Globus pallidus (tissue), 1 donor: ENCODE results near the gene C3orf18.

Source experiments
- DNase-seq: peaks from one replicate; pipeline ENCODE4 v3.0.0-alpha.2; 2015; ENCODE audit warnings: low spot score

Gene C3orf18

GRCh38 chr3:50603261-50604109, 35.9 kb upstream of the C3orf18 start:
- DNase-seq: no peak

GRCh38 chr3:50602595-50603191, 35.1 kb upstream of the C3orf18 start:
- no peak for DNase-seq

DNA sequence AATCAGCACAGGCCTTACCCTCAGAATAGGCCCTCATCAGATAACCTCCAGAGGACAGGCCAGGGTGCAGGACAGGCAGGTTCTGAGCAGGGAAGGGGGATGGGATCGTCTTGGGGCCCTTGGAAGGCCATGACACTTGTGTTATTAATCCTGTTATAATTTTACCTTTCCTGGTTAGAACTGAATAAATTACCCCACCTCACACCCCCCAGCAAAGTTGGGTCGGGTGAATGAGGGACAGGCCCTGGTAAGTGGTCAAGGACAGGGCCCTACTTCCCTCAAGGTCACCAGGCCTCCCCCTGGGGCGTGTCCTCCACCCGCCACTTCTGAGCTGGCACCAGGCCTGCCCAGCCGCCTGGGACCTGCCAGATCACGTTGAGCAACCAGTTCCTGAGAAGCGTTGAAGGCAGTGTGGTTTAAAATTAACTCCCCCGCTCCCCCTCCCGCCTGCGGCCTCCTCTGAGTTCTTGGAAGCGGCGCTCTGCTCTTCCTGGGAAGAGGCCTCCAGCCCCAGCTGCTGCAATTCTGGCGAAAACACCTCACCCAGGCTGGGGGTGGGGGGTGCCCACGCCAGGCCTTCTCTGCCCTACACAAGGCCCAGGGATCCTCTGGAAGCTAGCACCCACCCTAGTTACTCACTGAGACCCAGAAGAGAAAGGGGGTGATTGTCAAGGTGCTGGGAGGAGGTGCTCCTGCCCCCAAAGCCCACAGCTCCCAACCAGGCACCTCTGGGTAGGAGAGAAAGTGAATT, 33.5 kb upstream of the C3orf18 start:
- peak; percentile 58 for DNase-seq

DNA sequence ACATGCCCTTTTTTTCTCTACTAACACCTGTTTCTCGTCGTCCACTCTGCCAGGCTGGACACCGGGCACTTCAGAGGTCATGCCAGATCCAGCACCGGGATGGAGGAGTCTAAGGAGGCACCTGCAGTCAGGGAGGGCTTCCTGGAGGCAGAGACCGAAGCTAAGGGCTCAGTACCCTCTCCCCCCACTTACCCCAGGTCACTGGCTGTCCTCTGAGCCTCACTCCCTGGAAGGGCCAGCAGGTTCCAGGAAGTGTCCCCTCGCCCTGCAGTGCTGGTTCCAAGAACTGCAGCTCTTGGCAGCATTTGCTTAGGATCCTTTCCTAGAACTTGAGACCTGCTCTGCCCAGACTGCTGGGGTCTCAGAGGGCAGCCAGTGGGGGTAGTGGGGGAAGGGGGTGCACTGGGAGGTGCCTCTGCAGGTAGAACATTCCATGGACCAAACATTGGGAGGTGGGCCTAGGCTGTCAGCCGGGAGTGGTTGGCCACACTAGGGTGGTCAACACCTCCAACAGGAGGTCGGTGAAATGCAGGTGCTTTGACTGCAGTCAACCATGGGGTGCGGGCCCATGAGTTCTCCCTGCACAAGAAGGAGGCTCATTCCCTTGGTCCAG, 32.7 kb upstream of the C3orf18 start:
- DNase-seq: no peak

DNA sequence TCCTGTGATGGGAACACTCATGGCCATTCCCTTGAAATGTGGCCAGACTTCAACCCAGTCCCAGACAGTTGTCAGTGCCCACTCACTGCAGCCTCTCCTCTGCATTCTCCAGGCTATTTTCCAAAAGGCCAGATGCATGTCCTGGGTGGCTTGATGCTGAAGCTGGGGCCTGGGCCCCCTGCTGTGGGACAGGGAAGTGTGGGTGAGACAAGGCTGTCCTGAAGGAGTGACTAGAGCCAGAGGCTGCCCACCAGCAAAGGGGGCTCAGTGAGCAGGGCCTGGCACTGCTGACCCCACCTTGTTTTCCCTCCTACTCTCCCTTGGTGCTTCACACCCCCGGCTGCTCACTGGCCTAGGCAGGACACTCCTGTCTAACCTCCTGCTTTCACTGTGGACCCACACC, 32.2 kb upstream of the C3orf18 start:
- DNase-seq: no peak

DNA sequence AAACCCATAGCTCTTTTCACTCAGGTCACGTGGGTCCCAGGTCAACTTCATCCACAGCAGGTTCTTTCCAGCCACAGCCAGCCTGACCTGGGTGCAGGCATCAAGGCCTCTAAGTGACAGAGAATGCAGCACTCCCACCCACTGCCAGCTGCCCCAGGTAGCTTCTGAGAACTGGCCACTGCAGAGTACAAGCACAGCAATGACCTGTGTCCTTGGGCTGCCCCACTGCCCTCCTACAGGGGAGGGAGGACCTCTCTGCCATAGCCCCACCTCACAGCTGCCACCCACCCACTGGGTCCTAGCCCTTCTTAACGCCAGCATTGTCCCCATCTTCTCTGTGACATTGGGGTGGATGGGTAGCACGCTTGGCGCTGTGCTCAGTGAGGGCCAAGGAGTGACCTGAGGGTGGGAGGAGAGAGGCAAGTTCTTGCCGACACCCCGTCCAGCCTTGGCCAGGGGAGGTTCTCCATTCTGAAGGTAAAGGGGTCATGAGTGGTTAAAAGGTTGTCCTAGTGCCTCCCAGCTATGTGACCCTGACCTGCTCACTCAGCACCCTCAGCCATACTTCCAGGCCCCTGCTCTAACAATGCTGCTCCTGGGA, 31.7 kb upstream of the C3orf18 start:
- no peak for DNase-seq

DNA sequence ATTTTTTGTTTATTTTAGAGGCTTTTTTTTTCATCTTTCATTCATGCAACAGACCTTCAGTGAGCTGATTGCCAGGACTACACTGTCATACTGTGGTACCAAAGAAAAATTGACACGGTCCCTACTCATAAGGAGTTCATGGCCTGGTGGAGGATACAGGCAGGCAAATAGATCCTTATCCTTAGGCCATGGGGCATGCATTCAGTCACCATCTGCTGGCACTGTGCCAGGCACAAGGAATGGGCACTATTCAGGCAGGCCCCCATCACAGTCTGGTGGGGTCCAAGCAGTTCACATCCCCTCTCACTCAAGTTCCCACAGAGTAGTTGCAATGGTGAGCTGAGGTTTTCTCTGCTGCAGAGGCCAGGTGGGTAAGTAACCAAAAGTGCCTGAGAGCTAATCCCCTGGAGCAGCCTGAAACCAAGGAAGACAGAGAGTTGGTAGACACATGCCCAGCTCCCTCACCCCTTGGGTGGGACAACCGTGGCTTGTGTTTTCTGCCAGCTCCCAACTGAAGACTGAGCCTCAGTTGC, 26.8 kb upstream of the C3orf18 start:
- no peak for DNase-seq

DNA sequence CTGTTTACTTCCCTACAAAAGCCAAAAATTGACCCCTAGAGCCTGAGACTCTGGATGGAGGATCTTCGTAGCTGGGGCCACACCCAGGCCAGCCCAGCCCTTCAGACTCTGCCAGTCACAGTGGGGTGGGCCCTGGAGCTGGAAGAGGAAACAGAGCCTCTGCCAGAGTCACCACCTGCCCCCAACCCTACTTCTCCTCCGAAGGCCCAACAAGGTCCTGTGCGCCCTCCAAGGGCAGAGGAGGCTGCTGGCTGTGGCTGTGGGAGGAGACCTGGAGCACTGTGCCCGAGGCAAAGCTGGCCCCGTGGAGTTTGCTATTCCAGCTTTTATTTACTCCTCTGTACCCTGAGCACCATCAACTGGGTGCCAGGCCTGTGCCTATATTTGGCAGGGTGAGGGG, 25.0 kb upstream of the C3orf18 start:
- DNase-seq: no peak

DNA sequence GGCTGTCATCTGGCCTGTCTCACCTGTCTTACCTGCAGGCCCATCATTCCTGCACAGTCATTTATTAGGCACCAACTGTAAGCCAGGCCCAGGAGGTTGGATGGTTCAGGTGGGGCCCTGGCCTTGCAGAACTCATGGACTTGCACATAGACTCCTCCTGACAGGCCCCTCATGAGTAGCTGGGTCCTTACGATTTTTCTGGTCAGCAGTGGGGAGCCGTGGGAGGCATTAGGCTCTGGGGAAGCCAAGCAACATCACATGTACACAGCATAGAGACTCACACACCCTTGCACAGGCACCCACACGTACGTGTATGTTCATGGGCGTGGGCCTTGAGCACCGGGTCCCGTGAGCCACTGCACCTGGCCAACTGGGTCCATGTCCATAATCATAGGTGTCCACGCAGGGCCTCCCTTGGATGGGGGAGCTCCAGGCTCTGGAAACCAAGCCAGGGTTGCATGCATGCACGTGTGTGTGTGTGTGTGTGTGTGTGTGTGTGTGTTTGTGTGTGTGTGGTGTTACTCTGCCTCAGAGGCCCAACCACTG, 23.7 kb upstream of the C3orf18 start:
- no peak for DNase-seq

- DNase-seq: no peak
These were observed 21.3 kb upstream of the C3orf18 start for GRCh38 chr3:50588759-50589433.

- no peak for DNase-seq
These were observed 20.5 kb upstream of the C3orf18 start for GRCh38 chr3:50587806-50588758.

GRCh38 chr3:50587373-50587772, 19.8 kb upstream of the C3orf18 start:
- no peak for DNase-seq

DNA sequence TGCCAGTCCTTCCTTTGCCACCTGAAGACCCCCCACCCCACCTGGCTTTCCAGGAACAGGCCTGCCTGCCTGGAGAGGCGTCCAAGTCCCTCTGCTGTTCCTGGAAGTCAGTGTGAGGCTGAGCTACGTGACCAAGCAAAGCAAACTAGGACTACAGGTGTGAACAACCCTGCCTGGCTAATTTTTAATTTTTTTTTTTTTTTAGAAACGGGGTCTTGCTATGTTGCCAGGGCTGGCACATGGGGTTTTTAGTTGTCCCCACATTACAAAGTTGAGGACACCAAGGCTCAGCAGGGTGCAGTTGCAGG, 19.2 kb upstream of the C3orf18 start:
- no peak for DNase-seq

GRCh38 chr3:50585919-50586762, 18.6 kb upstream of the C3orf18 start:
- no peak for DNase-seq

GRCh38 chr3:50584391-50584790, 16.8 kb upstream of the C3orf18 start:
- no peak for DNase-seq

- no peak for DNase-seq
These were observed 16.4 kb upstream of the C3orf18 start for GRCh38 chr3:50583897-50584296.

DNA sequence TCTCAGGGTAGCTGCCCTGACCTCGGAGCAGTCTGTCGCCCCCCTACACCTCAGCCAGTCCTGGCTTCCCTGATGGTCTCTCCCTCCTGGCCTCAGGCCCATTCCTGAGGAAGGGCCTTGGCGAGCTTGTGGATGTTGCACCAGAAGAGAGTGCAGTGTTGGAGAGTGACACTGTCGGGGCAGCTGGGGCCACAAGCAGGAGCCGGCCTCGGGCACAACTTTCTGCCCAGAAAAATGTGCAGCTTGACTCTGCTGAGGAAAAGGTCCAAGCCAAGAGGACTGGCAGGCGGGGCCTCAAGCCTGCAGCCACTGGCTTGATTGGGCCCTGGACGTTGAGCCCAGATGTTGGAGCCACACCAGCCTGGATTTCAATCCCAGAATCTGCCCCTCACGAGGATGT, 14.5 kb upstream of the C3orf18 start:
- no peak for DNase-seq

GRCh38 chr3:50581459-50581842, 13.9 kb upstream of the C3orf18 start:
- no peak for DNase-seq
